Activated CD8-positive, alpha-beta T cell treated with anti-CD3 and anti-CD28 coated beads for 36 hours (primary cell): ENCODE data around the gene PELO. TPM values are rescaled to one million over a fixed set of nuclear protein-coding genes. Genes with fewer than 3 reads are reported as not detected.

Experiments
- ATAC-seq: fragments of 200-7000 bp; cut with Tn5 transposase; one replicate; pipeline ENCODE4 v1.10.0; 2021; ENCODE audit warnings: mild to moderate bottlenecking, moderate library complexity
- CTCF ChIA-PET: fragments of 350-600 bp; sonication (Branson Sonifier 250); formaldehyde crosslinking; loops from one replicate; lab custom pipeline; 2021; ENCODE audit warnings: antibody characterized with exemption; lab: Charles Lee
- POLR2A ChIA-PET: fragments of 350-600 bp; sonication (Branson Sonifier 250); formaldehyde crosslinking; loops from one replicate; lab custom pipeline; 2021; ENCODE audit warnings: antibody characterized with exemption; lab: Charles Lee
- DNase-seq: peaks from one replicate; pipeline ENCODE4 v3.0.0-alpha.2; 2020
- H3K27ac Mint-ChIP-seq: one replicate; pipeline ENCODE4 v1.8.0; 2021; ENCODE audit warnings: mild to moderate bottlenecking, mixed read lengths
- H3K27me3 Mint-ChIP-seq: one replicate; pipeline ENCODE4 v1.8.0; 2021; ENCODE audit warnings: mixed read lengths
- H3K36me3 Mint-ChIP-seq: one replicate; pipeline ENCODE4 v1.8.0; 2021; ENCODE audit warnings: low read depth, mixed read lengths
- H3K4me1 Mint-ChIP-seq: one replicate; pipeline ENCODE4 v1.8.0; 2021; ENCODE audit warnings: low read depth, mixed read lengths
- H3K4me3 Mint-ChIP-seq: one replicate; pipeline ENCODE4 v1.8.0; 2021; ENCODE audit warnings: mild to moderate bottlenecking, moderate library complexity, mixed read lengths
- H3K9me3 Mint-ChIP-seq: one replicate; pipeline ENCODE4 v1.8.0; 2021; ENCODE audit warnings: mixed read lengths
- intact Hi-C: fragments of 100-400 bp; cut with micrococcal nuclease; formaldehyde crosslinking; loops from one replicate; pipeline ENCODE4 v1.10.0; 2022
- total RNA-seq, 2 experiments: library from RNA; stranded (reverse); gene quantifications; one replicate each; pipeline ENCODE4 v1.2.3, GENCODE V29; 2021
- TF ChIP-seq, protein P1 (sequence below): fragments of 200-600 bp; IDR thresholded peaks from one replicate; pipeline ENCODE4 v1.8.0; 2022; ENCODE audit warnings: antibody characterized with exemption, mild to moderate bottlenecking

PELO gene
- total RNA-seq, 2 experiments from 2014 or later, result 25.4 to 26.0 TPM

DNA sequence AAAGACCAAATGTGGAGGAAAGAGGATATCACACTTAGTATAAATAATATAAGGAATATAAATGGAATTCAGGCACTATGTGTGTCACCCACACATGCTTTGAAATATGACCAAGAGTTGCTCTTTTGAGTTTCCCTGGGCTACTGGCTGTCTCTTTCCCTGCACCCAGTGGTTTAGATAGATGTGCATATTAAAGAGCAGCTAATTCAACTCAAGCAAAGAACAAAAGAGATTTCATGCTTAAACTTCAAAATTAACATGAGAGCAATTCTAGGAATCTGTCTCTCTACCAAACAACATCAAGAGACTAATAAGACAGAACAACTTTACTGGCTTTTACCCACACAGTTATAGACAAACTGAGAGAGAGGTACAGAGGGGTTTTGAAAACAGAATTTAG is 38.0 kb upstream of the PELO start:
- no peak for DNase-seq
- Mint-ChIP-seq H3K4me3 (no peak overlapping the region), H3K4me1 (peaks cover 43% of the 10 kb centered on the region), H3K36me3 (peaks cover 2% of the 10 kb centered on the region), H3K9me3 (no peaks in the 10 kb centered on the region), H3K27me3 (no peaks in the 10 kb centered on the region), H3K27ac (no peak overlapping the region)
- intact Hi-C loops, result loop anchor here (2.0 kb wide), 1 partner anchor 25 kb away; no protein-coding TSS in a partner anchor
- ChIA-PET CTCF (no interaction called here), POLR2A (no interaction called here)
- ATAC-seq, result no peak
- TF ChIP-seq, protein P1, sequence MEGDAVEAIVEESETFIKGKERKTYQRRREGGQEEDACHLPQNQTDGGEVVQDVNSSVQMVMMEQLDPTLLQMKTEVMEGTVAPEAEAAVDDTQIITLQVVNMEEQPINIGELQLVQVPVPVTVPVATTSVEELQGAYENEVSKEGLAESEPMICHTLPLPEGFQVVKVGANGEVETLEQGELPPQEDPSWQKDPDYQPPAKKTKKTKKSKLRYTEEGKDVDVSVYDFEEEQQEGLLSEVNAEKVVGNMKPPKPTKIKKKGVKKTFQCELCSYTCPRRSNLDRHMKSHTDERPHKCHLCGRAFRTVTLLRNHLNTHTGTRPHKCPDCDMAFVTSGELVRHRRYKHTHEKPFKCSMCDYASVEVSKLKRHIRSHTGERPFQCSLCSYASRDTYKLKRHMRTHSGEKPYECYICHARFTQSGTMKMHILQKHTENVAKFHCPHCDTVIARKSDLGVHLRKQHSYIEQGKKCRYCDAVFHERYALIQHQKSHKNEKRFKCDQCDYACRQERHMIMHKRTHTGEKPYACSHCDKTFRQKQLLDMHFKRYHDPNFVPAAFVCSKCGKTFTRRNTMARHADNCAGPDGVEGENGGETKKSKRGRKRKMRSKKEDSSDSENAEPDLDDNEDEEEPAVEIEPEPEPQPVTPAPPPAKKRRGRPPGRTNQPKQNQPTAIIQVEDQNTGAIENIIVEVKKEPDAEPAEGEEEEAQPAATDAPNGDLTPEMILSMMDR, result no peak

DNA sequence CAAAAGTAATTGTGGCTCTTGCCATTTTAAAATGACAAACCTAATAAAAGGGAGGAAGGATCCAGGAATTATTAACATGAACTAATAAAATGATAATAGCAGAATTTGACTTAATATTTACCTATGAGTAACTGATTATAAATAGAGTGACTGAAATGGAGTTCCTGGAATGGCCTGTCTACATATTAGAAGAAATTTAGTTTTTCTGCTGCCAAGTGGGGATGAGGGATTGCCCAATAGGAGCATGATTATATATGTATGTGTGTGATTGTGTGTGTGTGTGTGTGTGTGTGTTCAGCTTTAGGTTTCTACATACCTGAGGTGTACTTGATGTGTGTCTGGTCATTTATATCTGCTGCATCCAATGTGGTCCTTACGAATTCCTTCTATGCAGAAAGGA is 36.6 kb upstream of the PELO start:
- Mint-ChIP-seq H3K9me3 (no peaks in the 10 kb centered on the region), H3K36me3 (no peaks in the 10 kb centered on the region), H3K27me3 (no peaks in the 10 kb centered on the region), H3K4me1 (peaks cover 28% of the 10 kb centered on the region), H3K27ac (no peak overlapping the region), H3K4me3 (no peak overlapping the region)
- intact Hi-C loops, result no loop called here
- CTCF ChIA-PET, result no interaction called here
- ATAC-seq (no peak), DNase-seq (no peak)
- TF ChIP-seq, protein P1, result no peak
- POLR2A ChIA-PET, result no interaction called here

DNA sequence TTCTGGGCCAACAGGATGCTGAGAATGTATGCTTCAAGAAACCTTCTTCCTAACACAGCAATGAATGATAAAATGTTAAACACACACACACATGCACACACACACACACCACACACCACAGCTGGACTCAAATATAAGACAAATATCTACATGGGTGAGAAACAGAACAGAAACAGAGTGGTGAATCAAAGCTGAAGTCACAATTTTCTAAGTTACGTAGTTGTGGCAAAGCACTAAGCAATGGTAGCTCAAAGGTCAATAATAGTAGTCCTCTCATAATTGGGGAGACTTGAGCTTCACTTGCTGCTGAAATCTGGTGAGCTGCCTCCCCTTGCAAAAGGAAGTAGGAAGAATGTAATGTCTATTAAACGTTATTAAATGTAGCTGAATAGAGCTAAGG is 33.7 kb upstream of the PELO start:
- no peak for ATAC-seq
- H3K27ac Mint-ChIP-seq, result no peak overlapping the region
- POLR2A ChIA-PET, result no interaction called here

DNA sequence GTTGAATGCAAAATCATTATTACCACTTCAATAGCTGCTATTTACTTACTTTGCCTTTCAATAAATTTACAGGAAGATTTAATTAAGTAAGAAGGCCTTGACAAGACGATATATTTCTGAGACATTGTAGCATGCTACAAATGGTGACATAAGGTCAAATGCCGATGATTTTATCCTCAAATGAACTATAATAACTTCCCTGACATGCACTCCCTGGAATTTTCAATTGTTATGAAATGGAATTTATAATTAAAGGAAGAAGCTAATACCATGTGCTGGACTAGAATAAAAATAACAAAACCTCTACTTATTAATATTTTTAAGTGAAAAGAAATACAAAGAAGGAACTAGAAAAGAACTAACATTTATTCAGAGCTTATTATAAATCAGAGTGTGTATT is 30.2 kb upstream of the PELO start:
- ChIA-PET CTCF (interaction anchor here (1.4 kb wide), 1 partner anchor 13 kb away, joined by 3 read pairs; no protein-coding TSS in a partner anchor), POLR2A (interaction anchor here (1.9 kb wide), 1 partner anchor 30 kb away, joined by 4 read pairs; the partner anchor contains the start of genes ITGA1 and PELO)
- Mint-ChIP-seq H3K9me3 (peaks cover 5% of the 10 kb centered on the region), H3K36me3 (peaks cover 5% of the 10 kb centered on the region), H3K27ac (no peak overlapping the region), H3K27me3 (no peaks in the 10 kb centered on the region), H3K4me1 (peaks cover 24% of the 10 kb centered on the region), H3K4me3 (no peak overlapping the region)
- DNase-seq (no peak), ATAC-seq (no peak)
- TF ChIP-seq, protein P1, result no peak
- intact Hi-C loops, result no loop called here

More for the DNA sequence above, 33.7 kb upstream of the PELO start:
- intact Hi-C loops, result no loop called here
- Mint-ChIP-seq H3K9me3 (no peaks in the 10 kb centered on the region), H3K36me3 (no peaks in the 10 kb centered on the region), H3K4me1 (peaks cover 15% of the 10 kb centered on the region), H3K4me3 (no peak overlapping the region), H3K27me3 (no peaks in the 10 kb centered on the region)
- TF ChIP-seq, protein P1, result no peak
- CTCF ChIA-PET, result interaction anchor here (1.2 to 1.7 kb wide), 4 partner anchors 10 to 47 kb away, joined by 3 to 5 read pairs (median 3); no protein-coding TSS in a partner anchor
- no peak for DNase-seq

DNA sequence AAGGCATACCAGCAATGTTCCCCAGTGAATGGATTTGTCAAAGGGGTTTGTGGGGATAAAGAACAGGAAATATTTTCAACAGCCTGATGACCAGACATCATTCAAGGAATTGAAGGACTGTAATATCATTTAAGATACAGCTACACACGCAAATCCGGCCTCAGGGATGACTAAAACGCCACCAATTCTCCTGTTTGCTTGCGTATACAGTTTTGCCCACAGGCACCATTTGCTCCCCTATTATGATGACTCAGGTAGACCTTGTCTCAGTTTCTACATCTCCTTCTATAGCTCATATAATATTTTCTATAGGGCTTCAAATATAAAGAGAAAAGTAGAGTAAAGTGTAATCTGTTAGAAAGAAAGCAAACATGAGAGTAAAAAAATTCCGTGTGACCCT is 29.7 kb upstream of the PELO start:
- POLR2A ChIA-PET, result interaction anchor here (1.1 to 1.9 kb wide), 2 partner anchors 15 to 29 kb away, joined by 3 to 4 read pairs; partner anchors contain the start of genes ITGA1 and PELO

More for the DNA sequence above, 29.7 kb upstream of the PELO start:
- ATAC-seq, result no peak
- no peak overlapping the region for H3K27ac Mint-ChIP-seq
- H3K4me1 Mint-ChIP-seq, result peaks cover 24% of the 10 kb centered on the region
- no peaks in the 10 kb centered on the region for H3K27me3 Mint-ChIP-seq
- H3K36me3 Mint-ChIP-seq, result peaks cover 5% of the 10 kb centered on the region
- intact Hi-C loops, result no loop called here
- CTCF ChIA-PET, result interaction anchor here (1.2 to 1.4 kb wide), 2 partner anchors 13 to 14 kb away, joined by 3 to 4 read pairs; no protein-coding TSS in a partner anchor
- H3K4me3 Mint-ChIP-seq, result no peak overlapping the region
- no peak for DNase-seq
- peaks cover 5% of the 10 kb centered on the region for H3K9me3 Mint-ChIP-seq
- TF ChIP-seq, protein P1, result no peak
